Suprapubic skin (tissue), 4 donors: ENCODE measurements around the gene ARID4B.

Source experiments
- EP300 ChIP-seq: sonication (generic); formaldehyde crosslinking; IDR thresholded peaks from one replicate; pipeline ENCODE4 v1.6.1; 2017; ENCODE audit warnings: antibody characterized with exemption
- POLR2A ChIP-seq, 2 donors: fragments of 450-650 bp; IDR thresholded peaks; one replicate each; pipeline ENCODE4 v1.6.1; 2017; ENCODE audit warnings: antibody characterized with exemption in 2 of 2, mild to moderate bottlenecking in 2 of 2, moderate library complexity in 2 of 2
- POLR2AphosphoS5 ChIP-seq, 3 donors: sonication (generic); formaldehyde crosslinking; IDR thresholded peaks; one replicate each; pipeline ENCODE4 v1.6.1; 2017; ENCODE audit warnings: antibody characterized with exemption in 3 of 3
- TF ChIP-seq, protein P1 (sequence below), 2 donors: fragments of 200-600 bp in 1 of 2; fragments of 450-650 bp in 1 of 2; sonication (generic) in 1 of 2; IDR thresholded peaks; one replicate each; pipeline ENCODE4 v1.5.1; 2016 to 2019; ENCODE audit warnings: antibody characterized with exemption in 2 of 2, mild to moderate bottlenecking in 1 of 2, moderate library complexity in 1 of 2

- TF ChIP-seq, protein P1, sequence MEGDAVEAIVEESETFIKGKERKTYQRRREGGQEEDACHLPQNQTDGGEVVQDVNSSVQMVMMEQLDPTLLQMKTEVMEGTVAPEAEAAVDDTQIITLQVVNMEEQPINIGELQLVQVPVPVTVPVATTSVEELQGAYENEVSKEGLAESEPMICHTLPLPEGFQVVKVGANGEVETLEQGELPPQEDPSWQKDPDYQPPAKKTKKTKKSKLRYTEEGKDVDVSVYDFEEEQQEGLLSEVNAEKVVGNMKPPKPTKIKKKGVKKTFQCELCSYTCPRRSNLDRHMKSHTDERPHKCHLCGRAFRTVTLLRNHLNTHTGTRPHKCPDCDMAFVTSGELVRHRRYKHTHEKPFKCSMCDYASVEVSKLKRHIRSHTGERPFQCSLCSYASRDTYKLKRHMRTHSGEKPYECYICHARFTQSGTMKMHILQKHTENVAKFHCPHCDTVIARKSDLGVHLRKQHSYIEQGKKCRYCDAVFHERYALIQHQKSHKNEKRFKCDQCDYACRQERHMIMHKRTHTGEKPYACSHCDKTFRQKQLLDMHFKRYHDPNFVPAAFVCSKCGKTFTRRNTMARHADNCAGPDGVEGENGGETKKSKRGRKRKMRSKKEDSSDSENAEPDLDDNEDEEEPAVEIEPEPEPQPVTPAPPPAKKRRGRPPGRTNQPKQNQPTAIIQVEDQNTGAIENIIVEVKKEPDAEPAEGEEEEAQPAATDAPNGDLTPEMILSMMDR (IDR thresholded peaks at IDR 0.05), result no peak
- TF ChIP-seq POLR2AphosphoS5 (IDR thresholded peaks at IDR 0.05) (no peak), POLR2A (IDR thresholded peaks at IDR 0.05) (no peak), EP300 (no peak)
Observed at GRCh38 chr1:235226933-235227332, 101.0 kb downstream of the ARID4B start.
